SK-N-SH (cell line): ENCODE data around the gene ZNF277.

Experiments
- CTCF ChIP-seq: fragments of 200-600 bp; sonication (generic); IDR thresholded peaks from 2 replicates; pipeline ENCODE4 v1.6.1; 2017; ENCODE audit warnings: antibody characterized with exemption, mild to moderate bottlenecking, moderate library complexity
- FOXM1 ChIP-seq: IDR thresholded peaks from 2 replicates; pipeline ENCODE4 v1.4.0; 2012; ENCODE audit warnings: low read depth, mild to moderate bottlenecking
- IRF3 ChIP-seq: fragments of 150-350 bp; IDR thresholded peaks from 2 replicates; pipeline ENCODE4 v1.6.1; 2016; ENCODE audit warnings: mild to moderate bottlenecking, low read depth, low read length
- JUND ChIP-seq: IDR thresholded peaks from 2 replicates; pipeline ENCODE4 v1.4.0; 2012
- POLR2AphosphoS5 ChIP-seq: IDR thresholded peaks from 2 replicates; pipeline ENCODE4 v1.6.1; 2012; ENCODE audit warnings: low read depth, low read length
- RAD21 ChIP-seq: IDR thresholded peaks from 2 replicates; pipeline ENCODE4 v1.6.1; 2012; ENCODE audit warnings: mild to moderate bottlenecking, low read length
- TAF1 ChIP-seq: IDR thresholded peaks from 2 replicates; pipeline ENCODE4 v1.6.1; 2012; ENCODE audit warnings: low read depth, mild to moderate bottlenecking, low read length, moderate library complexity, borderline replicate concordance

GRCh38 chr7:112254156-112254555 is 47.7 kb downstream of the ZNF277 start:
- TF ChIP-seq TAF1 (no peak), FOXM1 (no peak), CTCF (no peak), JUND (no peak), POLR2AphosphoS5 (no peak), RAD21 (no peak), IRF3 (no peak)
